GM18870 (cell line): Measurements from ENCODE around the gene STMND1.

Experiments
- ATAC-seq: cut with Tn5 transposase; IDR thresholded peaks from one replicate; pipeline ENCODE4 v1.9.1; 2021; ENCODE audit warnings: moderate library complexity; ENCODE audit not compliant: unreplicated experiment

The STMND1 gene

DNA sequence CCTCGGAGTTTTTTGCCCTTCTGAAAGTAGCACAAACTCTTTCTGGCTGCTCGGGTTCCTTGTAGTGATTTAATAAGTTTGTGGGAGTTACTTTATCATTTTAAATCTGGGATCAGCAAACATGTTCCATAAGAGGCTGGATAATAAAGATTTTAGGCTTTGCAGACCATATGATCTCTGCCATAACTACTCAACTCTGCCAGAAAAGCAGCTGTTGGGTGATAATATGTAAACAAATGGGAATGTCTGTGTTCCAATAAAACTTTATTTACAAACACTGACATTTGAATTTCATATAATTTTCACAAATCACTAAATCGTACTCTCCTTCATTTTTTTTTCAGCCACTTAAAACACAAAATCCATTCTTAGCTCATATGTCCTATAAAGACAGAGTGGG, 3.9 kb upstream of the STMND1 start:
- ATAC-seq: no peak

DNA sequence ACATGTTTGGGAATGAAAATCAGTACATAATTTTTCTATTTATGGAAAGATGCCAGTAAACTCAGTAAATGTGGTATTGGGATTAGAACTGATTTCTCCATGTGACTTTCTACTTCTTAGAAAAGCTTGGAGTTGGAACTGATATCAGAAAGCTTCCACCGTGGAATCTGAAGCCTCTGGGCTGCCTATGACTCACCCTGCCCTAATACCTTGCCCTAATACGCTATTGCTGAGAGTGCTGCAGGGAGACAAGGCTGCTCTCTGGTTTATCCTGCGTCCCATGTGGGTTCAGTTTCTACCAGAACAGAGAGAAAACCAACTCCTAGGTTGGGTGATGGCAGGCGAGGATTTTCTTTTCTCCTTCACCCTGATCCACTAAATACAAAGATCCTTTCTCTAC, 3.3 kb upstream of the STMND1 start:
- ATAC-seq: no peak

DNA sequence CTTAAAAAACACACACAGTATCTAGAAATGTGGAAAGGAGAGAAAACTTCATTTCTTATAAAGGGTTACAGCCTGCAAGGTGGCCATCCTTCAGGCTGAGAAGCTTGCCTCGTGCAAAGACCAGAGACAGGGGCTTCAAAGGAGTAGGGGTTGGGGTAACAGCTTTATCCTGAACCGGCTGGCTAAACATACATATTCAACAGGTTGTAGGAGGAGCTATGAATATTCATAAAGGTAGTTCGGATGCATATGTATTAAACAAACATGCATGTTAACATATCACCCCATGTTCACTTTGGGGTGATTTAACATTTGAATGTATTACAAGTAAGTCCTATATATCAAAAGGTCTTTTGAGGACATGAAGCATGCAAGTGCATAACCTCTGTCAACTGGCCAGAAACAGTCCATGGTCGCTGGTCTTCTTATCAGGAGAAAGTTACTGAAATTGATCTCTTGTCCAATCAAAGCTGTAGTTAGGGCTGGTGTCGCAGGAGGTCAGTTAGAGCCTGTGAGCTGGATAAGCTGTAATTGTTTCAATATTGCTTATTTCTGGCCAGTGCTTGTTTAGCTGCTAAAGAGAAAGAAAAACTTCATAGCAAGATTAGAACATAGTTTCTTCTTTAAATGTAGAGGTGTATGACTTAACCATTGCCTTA, 2.3 kb upstream of the STMND1 start:
- ATAC-seq: no peak

DNA sequence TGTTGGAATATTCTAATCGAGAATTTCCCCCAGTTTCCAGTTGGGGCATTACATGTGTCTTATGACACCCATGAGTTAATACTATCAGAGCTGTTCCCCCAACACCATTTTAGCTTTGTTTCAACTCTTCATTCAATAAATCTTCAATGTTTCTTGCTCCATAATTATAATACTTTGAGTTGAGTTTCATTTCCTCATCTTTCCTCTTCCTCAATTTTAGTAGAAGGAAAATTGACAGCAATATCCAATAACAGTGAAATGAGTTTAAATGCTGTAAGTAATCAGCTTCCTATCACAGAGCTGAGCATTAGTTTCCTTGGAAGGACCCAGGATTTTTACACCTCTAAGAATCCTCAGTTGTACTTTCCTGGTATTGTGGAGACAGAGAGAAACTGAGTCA, 1.0 kb upstream of the STMND1 start:
- ATAC-seq: no peak

DNA sequence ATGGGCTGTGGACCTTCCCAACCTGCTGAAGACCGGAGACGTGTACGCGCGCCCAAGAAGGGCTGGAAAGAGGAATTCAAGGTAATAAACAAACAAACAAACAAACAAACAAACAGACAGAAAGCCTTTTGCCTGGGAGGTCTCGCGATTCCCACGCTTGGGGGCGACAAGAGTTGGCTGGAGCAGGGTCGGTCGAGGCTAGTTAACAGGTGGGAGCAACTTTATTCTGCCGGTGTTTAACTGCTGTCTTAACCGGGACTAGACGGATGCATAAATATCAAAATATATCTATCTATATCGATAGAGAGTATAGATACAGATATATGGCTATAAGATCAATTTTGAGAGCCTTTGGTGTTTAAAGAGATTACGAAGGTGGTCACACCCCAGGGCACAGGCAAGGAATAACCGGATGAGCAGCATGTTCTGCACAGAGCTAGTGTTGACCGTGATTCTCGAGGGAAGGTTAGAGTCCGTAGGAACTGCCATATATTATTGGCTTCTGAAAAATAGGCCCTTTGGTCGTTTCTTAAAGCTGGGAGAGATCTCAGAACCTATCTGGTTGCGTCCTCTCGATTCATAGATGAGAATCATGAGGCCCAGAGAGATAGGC, 514 bp downstream of the STMND1 start:
- no peak for ATAC-seq

DNA sequence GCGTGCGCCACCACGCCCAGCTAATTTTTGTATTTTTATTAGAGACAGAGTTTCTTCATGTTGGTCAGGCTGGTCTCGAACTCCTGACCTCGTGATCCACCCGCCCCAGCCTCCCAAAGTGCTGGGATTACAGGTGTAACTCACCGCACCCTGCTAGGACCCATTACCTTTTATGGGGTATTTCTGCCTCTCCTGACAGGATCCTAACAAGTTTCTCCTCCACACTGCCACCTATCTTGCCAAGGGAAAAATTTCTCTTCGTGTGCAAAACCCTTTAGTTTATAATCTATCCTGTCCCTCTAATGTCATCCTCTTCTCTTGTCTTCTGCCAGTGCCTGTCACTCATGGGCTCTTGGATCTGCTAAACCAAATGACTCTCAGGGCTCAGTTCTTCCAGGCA, 1.9 kb downstream of the STMND1 start:
- no peak for ATAC-seq

DNA sequence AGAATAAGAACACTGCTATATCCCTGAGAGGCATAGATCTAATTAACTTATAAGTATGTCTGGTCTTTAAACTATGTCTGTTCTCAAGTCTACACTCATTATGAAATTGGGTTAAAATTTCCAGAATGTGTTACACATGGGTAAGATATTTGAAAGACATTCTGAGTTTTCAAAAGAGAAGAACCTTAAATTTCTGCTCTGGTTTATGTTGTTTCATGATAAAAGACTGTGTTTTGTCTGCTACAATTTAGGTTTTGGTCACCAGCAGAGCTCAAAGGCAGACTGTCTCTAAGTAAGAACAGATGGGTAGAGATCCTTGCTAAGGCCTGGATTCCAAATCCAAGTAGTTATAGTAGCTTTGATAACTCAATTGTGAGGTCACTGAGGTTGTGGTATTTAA, 6.0 kb downstream of the STMND1 start:
- ATAC-seq: no peak

DNA sequence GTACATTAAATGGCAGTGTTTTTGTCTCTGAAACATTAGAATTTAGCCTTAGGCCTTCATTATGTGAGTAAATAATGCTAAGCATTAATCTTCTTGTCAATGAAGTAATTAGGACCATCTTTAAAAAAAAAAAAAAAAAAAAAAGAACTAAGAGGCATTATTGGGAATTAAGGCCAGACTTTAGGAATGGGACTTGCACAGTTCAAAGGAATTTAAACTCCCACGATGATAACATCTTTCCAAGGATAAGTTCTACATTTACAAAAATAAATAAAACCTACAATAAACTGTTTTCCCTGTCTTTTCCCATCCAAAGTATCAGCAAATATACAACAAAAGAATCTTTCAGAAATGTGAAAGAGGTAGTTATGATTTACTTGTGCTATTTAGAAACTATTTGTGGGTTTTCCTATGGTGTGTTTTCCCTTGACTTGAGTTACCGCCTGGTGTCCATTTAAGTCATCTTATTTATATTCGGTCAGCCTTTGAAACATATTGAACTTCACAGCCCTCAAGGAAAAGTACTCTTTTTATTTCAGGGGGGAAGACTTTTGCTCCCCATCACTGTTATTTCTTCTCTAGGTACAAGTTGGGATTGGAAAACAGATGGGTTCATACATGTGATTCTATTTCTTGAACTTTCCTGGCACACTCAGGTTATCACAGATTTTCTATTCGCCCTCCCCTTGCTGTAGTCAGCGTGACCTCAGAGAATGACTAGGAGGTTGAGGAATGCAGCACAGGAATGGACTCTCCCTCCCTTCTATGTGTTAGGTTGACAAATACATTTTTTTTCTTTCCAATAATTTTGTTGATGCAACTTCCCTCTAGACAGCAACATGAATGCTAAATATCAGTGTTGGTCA, 13.6 kb downstream of the STMND1 start:
- ATAC-seq: no peak

DNA sequence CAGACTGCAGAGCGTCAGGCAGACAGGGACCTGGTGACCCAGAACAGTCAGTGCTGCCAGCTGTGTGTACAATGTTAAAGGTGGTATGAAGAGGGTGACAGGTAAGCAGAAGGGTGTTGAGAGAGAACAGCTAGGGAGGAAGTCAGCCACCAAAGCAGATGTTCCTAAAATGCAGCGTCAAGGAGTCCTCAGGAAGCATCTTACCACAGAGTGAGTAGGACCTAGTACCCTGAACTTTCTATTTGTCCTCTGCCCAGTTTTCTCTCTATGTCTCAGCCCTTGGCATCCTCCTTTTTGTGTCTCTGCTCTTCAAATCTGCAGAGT, 14.2 kb downstream of the STMND1 start:
- ATAC-seq: no peak

DNA sequence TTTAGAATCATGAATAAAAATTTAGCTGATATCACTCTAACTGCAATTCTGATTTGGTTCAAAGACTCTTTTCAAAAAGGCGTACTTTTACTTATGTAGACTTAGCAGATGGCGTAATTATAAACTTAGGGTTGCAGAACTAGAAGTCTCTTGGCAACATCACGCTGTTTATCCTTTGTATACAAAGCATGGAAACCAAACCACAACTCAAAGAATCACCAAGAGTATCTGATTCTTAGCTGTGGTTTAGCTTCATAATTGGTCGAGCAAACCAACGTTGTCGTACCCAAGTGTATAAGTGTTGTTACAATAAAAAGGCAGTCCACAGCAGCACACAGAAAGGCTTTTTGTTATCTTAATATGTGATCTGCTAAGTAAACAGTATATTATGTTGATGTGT, 18.2 kb downstream of the STMND1 start:
- no peak for ATAC-seq

DNA sequence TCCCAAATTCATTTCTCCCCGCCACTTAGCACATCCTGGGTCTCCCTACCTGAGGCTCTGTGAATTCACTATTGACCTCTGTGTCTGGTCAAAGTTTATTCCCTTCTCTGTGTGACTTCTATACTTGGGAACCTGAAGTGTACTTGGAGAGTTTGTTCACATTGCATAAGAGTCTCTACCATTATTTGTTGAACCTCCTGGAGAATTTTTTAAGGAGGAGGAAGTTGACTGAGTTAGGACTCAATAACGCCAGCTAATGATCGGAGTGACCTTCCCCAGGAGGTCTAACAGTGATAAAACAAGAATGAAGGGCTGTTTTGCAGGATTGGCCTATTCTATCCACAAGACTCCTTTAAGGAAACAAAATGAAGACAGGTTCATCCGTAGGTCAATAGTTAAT, 23.6 kb downstream of the STMND1 start:
- no peak for ATAC-seq

DNA sequence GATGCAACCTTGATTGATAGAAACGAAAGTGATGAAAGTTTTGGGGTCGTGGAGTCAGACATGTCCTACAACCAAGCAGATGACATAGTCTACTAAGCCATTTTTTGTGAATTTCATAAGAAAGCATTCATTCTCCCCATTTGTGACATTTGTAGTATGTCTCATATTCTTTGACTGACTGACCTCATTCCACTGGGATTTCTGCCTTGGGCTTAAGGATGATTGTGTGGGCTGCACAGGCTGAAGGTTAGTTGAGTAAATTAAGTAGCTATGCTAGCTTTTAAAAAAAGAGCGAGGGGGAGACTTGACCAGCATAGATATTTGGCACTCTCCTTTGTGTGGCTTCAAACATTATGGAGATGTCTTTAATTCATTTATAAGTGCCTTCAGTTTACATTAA, 28.9 kb downstream of the STMND1 start:
- ATAC-seq: no peak

DNA sequence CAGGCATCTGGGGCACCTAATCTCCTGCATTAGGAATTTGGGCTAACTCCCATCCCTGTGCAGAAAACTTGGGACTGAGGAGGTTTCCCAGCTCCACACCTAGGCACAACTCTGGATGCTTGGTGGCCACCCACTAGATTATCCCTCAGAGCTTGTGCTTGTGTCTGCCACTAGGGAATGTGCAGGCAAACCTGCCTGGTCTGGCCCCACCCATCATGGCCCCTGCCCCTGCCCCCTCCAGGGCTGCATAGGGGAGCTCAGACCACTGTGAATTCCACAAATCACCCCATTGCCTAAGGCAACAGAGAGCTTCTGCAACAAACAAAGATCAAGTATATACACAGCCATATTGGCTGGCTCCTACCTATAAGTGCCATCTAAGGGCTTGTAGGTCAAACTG, 31.1 kb downstream of the STMND1 start:
- no peak for ATAC-seq

DNA sequence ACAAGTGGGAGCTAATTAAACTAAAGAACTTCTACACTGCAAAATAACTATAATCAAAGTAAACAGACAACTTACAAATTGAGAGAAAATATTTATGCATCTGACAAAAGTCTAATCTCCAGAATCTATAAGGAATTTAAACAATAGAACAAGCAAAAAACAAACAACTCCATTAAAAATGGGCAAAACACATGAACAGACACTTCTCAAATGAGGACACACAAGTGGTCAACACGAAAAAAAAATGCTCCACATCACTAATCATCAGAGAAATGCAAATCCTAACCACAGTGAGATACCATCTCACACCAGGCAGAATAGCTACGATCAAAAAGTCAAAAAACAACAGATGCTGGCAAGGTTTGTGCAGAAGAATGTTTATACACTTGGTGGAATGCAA, 36.2 kb downstream of the STMND1 start:
- ATAC-seq: no peak

DNA sequence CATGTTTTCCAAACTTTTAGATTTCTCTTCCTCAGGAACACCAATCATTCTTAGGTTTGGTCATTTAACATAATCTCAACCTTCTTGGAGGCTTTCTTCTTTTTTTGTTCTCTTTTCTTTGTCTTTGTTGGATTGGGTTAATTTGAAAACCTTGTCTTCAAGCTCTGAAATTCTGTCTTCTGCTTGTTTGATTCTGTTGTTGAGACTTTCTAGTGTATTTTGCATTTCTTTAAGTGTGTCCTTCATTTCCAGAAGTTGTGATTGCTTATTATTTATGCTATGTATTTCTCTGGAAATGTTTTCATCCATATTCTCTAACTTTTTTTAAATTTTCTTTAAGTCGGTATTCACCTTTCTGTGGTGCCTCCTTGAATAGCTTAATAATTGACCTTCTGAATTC, 42.2 kb downstream of the STMND1 start:
- no peak for ATAC-seq

DNA sequence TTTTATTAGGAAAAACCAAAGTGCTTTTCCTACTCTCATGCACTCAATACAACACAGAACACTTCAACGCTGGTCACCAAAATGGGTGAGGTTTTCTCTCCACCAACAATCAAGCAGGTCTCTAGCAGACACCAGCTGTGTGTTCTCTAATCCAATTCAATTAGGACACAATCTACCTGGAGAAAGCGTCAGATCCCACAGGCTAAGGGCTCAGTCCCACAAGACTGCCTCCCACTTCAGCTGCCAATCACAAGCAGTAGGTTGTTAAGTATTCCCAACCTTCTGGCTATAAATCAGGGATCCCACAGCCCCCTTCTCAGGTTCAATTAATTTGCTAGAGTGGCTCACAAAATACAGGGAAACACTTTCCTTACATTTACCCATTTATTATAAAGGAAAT, 47.7 kb downstream of the STMND1 start:
- no peak for ATAC-seq

DNA sequence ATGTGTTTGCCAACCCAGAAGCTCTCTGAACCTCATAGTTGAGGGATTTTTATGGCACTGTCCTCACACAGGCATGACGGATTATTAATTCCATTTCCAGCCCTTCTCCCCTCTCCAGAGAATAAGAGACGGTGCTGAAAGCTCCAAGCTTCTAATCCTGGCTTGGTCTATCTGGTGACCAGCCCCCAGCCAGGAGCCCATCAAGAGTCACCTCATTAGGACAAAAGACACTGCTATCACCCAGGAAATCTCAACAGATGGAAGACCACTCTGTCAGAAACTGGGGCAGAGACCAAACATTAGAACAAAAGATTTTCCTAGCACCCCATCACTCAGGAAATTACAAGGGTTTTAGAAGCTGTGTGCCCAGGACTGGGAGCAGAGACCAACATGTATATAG, 48.2 kb downstream of the STMND1 start:
- ATAC-seq: no peak

DNA sequence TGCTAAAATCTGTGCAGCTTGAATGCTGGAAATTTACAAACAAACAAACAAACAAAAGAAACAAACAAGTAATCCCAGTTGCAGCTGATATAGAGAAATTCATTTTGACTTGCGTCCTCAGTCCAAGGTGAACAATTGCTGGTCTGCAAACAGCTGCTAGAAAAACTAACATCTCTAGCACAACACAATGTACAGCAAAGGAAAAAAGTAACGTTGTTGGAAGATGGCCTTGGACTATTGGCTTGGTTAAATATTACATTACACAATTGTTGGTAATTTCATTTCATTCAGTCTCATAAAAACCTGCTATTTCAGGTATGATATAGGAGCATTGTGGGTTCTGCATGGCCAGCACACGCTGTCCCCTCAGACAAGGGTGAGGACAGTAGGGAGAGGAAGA, 50.0 kb downstream of the STMND1 start:
- no peak for ATAC-seq

DNA sequence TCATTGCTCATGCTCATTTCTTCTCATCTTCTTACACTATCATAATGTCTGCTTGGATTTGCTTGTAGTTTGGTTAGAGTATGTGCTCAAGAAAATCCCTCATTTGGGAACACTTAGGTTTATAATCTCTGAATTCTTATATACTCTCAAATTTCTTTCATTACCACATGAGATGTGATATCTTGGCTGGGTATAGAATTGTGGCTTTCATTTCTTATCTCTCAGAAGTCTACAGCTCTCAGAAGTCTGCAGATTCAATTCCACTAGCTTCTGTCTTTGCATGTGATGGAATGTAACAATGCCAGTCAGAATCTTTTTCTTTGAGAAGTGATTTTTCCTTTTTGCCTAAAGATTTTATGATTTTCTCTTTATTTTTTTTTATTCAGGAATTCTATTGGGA, 50.9 kb downstream of the STMND1 start:
- ATAC-seq: no peak

DNA sequence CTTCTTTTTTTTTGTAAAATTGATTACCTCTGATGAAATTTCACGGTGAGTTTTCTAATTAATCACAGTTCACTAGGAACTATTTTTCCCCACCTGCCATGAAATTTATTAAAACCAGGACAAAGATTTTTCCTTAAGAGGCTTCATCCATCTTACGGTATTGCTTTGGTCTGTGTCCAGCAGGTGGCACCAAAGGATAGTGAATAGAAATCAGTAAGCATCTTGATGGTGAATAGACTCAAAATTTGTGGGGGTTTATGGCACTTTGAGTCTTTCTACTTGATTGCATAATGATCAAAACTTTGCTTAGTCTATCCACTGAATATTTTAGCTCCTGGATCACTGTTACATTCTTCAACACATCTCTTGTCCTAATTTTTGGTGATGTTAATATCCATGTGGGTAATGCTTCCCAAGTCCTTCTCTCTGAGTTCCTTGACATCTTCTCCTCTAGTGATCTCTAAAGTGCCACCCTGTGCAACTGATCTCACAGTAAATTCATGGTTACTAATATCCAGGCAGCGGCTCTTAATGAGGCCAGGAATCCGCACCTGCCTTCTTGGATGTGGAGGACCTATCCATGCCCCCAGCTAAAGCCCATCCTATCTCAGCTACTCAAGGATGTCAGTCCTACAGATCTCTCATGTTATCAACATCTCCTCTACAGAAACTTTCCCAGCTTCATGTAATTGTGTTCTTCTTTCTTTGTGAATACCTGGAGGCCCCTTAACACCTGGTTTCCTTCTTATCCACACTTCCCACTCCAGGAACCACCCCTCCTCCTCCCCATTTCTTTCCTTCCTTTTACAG, 54.5 kb downstream of the STMND1 start:
- no peak for ATAC-seq

DNA sequence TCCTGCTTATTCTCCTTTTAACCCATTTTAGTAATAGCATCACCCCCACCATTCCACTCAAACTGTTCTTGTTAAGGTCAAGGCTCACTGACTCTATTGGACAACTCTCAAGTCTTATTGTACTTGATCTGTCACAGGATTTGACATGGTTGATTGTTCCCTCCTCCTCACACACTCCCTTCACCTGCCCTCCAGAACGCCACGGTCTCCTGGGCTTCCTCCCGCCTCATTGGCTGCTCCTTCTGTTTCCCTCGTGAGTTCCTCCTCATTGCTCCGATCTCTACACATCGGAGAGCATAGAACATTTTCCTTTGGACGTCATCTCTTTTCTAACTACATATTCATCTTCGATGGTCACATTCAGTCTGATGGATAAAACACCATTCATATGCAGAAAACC, 55.1 kb downstream of the STMND1 start:
- ATAC-seq: no peak

DNA sequence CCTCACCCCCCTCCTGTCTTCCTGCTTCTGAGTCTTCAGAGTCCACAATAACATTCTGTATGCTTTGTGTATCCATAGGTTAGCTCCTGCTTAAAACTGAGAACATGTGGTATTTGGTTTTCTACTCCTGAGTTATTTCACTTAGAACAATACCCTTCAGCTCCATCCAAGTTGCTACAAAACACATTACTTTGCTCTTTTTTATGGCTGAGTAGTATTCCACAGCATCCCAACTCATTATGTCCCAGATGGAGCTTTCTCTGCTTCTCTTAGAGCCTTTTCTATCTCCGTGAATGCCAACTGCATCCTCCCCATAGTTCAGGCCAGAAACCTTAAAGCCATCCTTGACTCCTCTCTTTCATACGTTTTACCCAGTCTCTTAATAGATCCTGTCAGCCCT, 55.8 kb downstream of the STMND1 start:
- ATAC-seq: no peak
